BE2C (cell line): ENCODE results near the gene MDM1.

Experiments
- DNase-seq: peaks from one replicate; pipeline ENCODE4 v3.0.0-alpha.2; 2020
- H3K27me3 ChIP-seq: fragments of 250-450 bp; sonication (Bioruptor Pico); 2 replicates; pipeline ENCODE4 v1.5.1; 2020; ENCODE audit warnings: mild to moderate bottlenecking
- H3K36me3 ChIP-seq: fragments of 250-450 bp; sonication (Bioruptor Pico); 2 replicates; pipeline ENCODE4 v1.5.1; 2020; ENCODE audit warnings: mild to moderate bottlenecking
- H3K4me1 ChIP-seq: fragments of 250-450 bp; sonication (Bioruptor Pico); 2 replicates; pipeline ENCODE4 v1.5.1; 2020
- H3K4me3 ChIP-seq: 2 replicates; pipeline ENCODE4 v1.5.1; 2011; ENCODE audit warnings: low read depth, low read length
- H3K9me3 ChIP-seq: fragments of 250-450 bp; sonication (Bioruptor Pico); 2 replicates; pipeline ENCODE4 v1.5.1; 2020
- CTCF ChIP-seq: IDR thresholded peaks from 2 replicates; pipeline ENCODE4 v1.5.1; 2012; ENCODE audit warnings: mild to moderate bottlenecking, low read depth, low read length

Gene MDM1

GRCh38 chr12:68332728-68333630 is 817 bp upstream of the MDM1 start:
- Histone ChIP-seq H3K27me3 (no peaks in the 10 kb centered on the region), H3K36me3 (no peaks in the 10 kb centered on the region; the same call in 1 of the 2 replicates), H3K9me3 (no peaks in the 10 kb centered on the region), H3K4me1 (peaks cover 6% of the 10 kb centered on the region; the same call in 1 of the 2 replicates), H3K4me3 (peak overlapping the region; percentile 84)
- DNase-seq: no peak
- no peak for TF ChIP-seq CTCF

GRCh38 chr12:68331500-68331868 is 678 bp downstream of the MDM1 start:
- no peaks in the 10 kb centered on the region for H3K9me3 ChIP-seq
- H3K4me3 ChIP-seq: peak overlapping the region; percentile 84
- no peak for DNase-seq
- H3K36me3 ChIP-seq: no peaks in the 10 kb centered on the region; the same call in 1 of the 2 replicates
- no peaks in the 10 kb centered on the region for H3K27me3 ChIP-seq
- no peak for TF ChIP-seq CTCF
- H3K4me1 ChIP-seq: peaks cover 6% of the 10 kb centered on the region; the same call in 1 of the 2 replicates

GRCh38 chr12:68327896-68328295 is 4.3 kb downstream of the MDM1 start:
- no peaks in the 10 kb centered on the region; the same call in 1 of the 2 replicates for H3K36me3 ChIP-seq
- no peaks in the 10 kb centered on the region for H3K27me3 ChIP-seq
- no peak for TF ChIP-seq CTCF
- no peaks in the 10 kb centered on the region for H3K9me3 ChIP-seq
- no peaks in the 10 kb centered on the region for H3K4me1 ChIP-seq
- no peak for DNase-seq
- H3K4me3 ChIP-seq: no peak overlapping the region

GRCh38 chr12:68326716-68327115 is 5.4 kb downstream of the MDM1 start:
- Histone ChIP-seq H3K27me3 (no peaks in the 10 kb centered on the region), H3K36me3 (no peaks in the 10 kb centered on the region; the same call in 1 of the 2 replicates), H3K4me1 (no peaks in the 10 kb centered on the region), H3K9me3 (no peaks in the 10 kb centered on the region), H3K4me3 (no peak overlapping the region)
- TF ChIP-seq CTCF: no peak
- no peak for DNase-seq

- DNase-seq: no peak
- TF ChIP-seq CTCF: no peak
- H3K4me3 ChIP-seq: no peak overlapping the region
- no peaks in the 10 kb centered on the region for H3K27me3 ChIP-seq
- no peaks in the 10 kb centered on the region for H3K4me1 ChIP-seq
- no peaks in the 10 kb centered on the region; the same call in 1 of the 2 replicates for H3K36me3 ChIP-seq
- H3K9me3 ChIP-seq: no peaks in the 10 kb centered on the region
Measured at GRCh38 chr12:68325966-68326365, 6.2 kb downstream of the MDM1 start.

- no peak overlapping the region for H3K4me3 ChIP-seq
- H3K27me3 ChIP-seq: no peaks in the 10 kb centered on the region
- DNase-seq: no peak
- no peaks in the 10 kb centered on the region; the same call in none of the 2 replicates for H3K36me3 ChIP-seq
- TF ChIP-seq CTCF: no peak
- H3K9me3 ChIP-seq: no peaks in the 10 kb centered on the region
- no peaks in the 10 kb centered on the region for H3K4me1 ChIP-seq
Measured at GRCh38 chr12:68324531-68324930, 7.6 kb downstream of the MDM1 start.
